ENCODE results near the gene UPK3BL1.
"Not testable (repeated sequence)": the region's sequence is repeated elsewhere in the genome, so short reads cannot be mapped to it uniquely, and the experiment has no call there.

DNA sequence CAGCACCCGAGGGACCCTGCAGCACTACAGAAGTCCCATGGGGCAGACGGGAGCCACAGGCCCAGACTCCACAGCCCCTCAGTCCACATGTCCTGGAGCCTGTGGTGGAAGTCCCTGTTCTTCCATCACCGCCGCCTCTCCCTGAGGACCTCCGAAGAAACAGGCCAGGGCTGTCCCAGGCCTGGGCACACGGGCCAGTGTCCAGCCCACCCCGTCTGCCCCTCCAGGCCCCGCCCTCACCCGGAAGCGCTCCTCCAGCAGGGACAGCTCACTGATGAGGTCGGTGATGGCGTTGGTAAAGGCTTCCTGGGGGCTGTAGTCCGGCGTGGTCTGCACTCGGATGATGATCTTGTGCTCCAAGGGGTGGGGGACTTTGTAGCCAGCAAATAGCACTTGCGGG lies 24.3 kb upstream of the UPK3BL1 start:
- TF ChIP-seq, protein P1, sequence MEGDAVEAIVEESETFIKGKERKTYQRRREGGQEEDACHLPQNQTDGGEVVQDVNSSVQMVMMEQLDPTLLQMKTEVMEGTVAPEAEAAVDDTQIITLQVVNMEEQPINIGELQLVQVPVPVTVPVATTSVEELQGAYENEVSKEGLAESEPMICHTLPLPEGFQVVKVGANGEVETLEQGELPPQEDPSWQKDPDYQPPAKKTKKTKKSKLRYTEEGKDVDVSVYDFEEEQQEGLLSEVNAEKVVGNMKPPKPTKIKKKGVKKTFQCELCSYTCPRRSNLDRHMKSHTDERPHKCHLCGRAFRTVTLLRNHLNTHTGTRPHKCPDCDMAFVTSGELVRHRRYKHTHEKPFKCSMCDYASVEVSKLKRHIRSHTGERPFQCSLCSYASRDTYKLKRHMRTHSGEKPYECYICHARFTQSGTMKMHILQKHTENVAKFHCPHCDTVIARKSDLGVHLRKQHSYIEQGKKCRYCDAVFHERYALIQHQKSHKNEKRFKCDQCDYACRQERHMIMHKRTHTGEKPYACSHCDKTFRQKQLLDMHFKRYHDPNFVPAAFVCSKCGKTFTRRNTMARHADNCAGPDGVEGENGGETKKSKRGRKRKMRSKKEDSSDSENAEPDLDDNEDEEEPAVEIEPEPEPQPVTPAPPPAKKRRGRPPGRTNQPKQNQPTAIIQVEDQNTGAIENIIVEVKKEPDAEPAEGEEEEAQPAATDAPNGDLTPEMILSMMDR (IDR thresholded peaks at IDR 0.05) = not testable (repeated sequence)
- not testable (repeated sequence) for TF ChIP-seq POLR2A, POLR2AphosphoS5 (IDR thresholded peaks at IDR 0.05)
